Progenitor cell of endocrine pancreas (in vitro differentiated cells): Measurements from ENCODE around the gene KRTAP10-7. TPM values are rescaled to one million over a fixed set of nuclear protein-coding genes. Genes with fewer than 3 reads are reported as not detected.

Source experiments
- DNase-seq: peaks from one replicate; pipeline ENCODE4 v3.0.0; 2021; ENCODE audit warnings: low spot score; ENCODE audit not compliant: unreplicated experiment
- H3K27ac Mint-ChIP-seq: 2 replicates; pipeline ENCODE4 v1.8.0; 2021; ENCODE audit warnings: mild to moderate bottlenecking, moderate library complexity, mixed read lengths
- H3K27me3 Mint-ChIP-seq: 2 replicates; pipeline ENCODE4 v1.8.0; 2021; ENCODE audit warnings: mixed read lengths
- H3K36me3 Mint-ChIP-seq: 2 replicates; pipeline ENCODE4 v1.8.0; 2022; ENCODE audit warnings: mixed read lengths; ENCODE audit not compliant: insufficient read depth
- H3K4me1 Mint-ChIP-seq: 2 replicates; pipeline ENCODE4 v1.8.0; 2021; ENCODE audit warnings: low read depth, mixed read lengths
- H3K4me3 Mint-ChIP-seq: 2 replicates; pipeline ENCODE4 v1.8.0; 2021; ENCODE audit warnings: low read depth, mild to moderate bottlenecking, moderate library complexity, mixed read lengths
- H3K9me3 Mint-ChIP-seq: 2 replicates; pipeline ENCODE4 v1.8.0; 2021; ENCODE audit warnings: low read depth, mixed read lengths
- total RNA-seq: library from RNA; stranded (reverse); gene quantifications from 2 replicates; pipeline ENCODE4 v1.2.1, GENCODE V29; 2021
- TF ChIP-seq, protein P1 (sequence below): fragments of 200-600 bp; sonication (generic); IDR thresholded peaks from one replicate; pipeline ENCODE4 v1.5.0; 2021; ENCODE audit warnings: antibody characterized with exemption, mild to moderate bottlenecking; ENCODE audit not compliant: unreplicated experiment

The KRTAP10-7 gene
- total RNA-seq, 1 donor from 2014 or later: not detected

DNA sequence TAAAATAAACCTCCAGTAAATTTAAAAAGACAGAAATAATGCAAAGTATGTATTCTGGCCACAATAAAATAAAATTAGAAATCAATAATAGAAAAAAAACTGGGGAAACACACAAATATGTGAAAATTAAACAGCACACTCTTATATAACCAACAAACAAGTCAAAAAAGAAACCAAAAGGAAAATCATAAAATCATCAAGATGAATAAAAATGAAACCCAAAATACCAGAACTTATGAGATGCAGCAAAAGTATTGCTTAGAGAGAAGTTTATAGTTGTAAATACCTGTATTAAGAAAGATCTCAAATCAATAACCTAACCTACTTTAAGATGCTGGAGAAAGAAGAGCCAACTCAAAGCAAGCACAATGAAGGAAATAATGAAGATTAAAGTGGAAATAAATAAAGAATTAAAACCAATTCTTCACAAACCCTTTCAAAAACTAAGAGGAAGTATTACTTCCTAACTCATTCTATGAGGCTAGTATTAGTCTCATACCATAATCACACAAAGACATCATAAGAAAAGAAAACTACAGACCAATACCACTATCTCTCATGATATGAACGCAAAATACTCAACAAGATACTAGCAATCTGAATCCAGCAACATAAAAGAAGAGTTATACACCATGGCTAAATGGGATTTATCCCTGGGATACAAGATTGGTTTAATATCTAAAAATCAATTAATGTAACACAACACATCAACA lies 35.4 kb upstream of the KRTAP10-7 start:
- Mint-ChIP-seq H3K4me3 (no peak overlapping the region), H3K27ac (no peak overlapping the region), H3K36me3 (no peaks in the 10 kb centered on the region), H3K4me1 (no peaks in the 10 kb centered on the region), H3K9me3 (peaks cover 10% of the 10 kb centered on the region), H3K27me3 (no peaks in the 10 kb centered on the region)
- no peak for DNase-seq
- TF ChIP-seq, protein P1, sequence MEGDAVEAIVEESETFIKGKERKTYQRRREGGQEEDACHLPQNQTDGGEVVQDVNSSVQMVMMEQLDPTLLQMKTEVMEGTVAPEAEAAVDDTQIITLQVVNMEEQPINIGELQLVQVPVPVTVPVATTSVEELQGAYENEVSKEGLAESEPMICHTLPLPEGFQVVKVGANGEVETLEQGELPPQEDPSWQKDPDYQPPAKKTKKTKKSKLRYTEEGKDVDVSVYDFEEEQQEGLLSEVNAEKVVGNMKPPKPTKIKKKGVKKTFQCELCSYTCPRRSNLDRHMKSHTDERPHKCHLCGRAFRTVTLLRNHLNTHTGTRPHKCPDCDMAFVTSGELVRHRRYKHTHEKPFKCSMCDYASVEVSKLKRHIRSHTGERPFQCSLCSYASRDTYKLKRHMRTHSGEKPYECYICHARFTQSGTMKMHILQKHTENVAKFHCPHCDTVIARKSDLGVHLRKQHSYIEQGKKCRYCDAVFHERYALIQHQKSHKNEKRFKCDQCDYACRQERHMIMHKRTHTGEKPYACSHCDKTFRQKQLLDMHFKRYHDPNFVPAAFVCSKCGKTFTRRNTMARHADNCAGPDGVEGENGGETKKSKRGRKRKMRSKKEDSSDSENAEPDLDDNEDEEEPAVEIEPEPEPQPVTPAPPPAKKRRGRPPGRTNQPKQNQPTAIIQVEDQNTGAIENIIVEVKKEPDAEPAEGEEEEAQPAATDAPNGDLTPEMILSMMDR: no peak

DNA sequence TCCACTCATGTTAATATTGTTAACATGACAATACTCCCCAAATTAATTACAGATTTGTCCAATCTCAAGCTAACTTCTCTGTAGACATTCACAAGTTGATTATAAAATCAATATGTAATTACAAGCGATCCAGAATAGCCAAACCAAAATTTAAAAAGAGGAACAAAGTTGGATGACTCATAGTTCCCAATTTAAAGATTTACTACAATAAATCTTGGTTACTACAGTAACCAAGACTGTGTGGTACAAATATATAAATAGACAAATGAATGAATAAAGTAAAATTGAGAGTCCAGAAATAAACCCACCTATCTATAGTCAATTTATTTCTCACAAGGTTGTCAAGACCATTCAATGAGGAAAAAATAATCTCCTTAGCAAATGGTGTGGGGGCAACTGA lies 34.0 kb upstream of the KRTAP10-7 start:
- Mint-ChIP-seq H3K4me3 (no peak overlapping the region), H3K9me3 (peaks cover 11% of the 10 kb centered on the region), H3K36me3 (no peaks in the 10 kb centered on the region), H3K27me3 (no peaks in the 10 kb centered on the region), H3K4me1 (no peaks in the 10 kb centered on the region), H3K27ac (no peak overlapping the region)
- TF ChIP-seq, protein P1: no peak
- no peak for DNase-seq

DNA sequence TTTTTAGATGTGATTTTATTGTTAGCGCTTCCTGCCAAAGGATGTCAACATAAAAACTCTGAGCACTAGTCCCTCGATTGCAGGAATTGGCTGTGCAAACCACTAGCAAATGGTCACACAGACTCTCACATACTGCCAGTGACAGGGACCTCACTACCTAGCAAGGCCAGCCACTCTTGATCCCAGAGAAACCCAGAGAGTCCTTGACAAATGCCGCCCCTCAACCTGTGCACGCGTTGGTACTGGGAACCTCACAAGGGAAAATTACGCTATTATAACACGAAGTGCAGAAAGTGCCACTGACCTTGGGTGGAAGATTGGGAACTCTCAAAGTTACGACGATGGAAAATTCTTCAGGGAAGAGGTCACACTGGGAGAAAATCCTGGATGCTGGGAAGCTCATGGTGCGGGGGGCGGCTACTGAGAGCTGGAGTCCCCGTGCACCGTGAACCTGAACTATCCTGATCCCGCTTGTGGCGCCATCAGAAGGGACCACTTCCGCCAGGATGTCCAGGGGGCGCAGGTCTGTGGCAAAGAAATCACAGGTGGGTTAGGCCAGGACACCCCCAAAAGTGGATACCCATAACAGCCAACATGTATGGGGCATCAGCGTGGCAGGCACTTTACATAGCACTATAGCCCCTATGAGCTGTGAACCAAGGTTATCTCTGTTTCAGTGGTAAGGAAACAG lies 32.8 kb upstream of the KRTAP10-7 start:
- TF ChIP-seq, protein P1: no peak
- H3K4me3 Mint-ChIP-seq: no peak overlapping the region
- peaks cover 10% of the 10 kb centered on the region for H3K9me3 Mint-ChIP-seq
- DNase-seq: no peak
- H3K27ac Mint-ChIP-seq: no peak overlapping the region
- no peaks in the 10 kb centered on the region for H3K36me3 Mint-ChIP-seq
- H3K27me3 Mint-ChIP-seq: no peaks in the 10 kb centered on the region
- no peaks in the 10 kb centered on the region for H3K4me1 Mint-ChIP-seq

DNA sequence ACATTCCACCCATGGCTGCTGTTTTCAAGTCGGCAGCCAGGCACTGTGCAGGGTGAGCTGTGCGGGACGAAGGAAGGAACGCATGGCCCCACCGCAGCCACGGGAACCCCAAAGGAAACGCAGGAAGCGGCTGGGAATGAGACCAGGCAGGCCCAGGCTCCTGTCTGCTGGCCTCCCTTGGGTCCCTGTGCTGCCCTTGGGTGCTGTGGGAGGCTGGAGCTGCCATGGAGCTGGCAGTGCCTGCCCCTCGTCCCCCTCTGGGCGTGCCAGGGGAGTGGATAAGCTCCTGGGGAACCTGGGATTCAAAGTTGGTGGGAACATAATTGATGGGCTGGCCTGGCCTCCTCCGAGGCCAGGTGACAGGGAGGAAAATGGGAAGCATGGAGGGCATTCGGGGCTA lies 32.1 kb upstream of the KRTAP10-7 start:
- Mint-ChIP-seq H3K36me3 (no peaks in the 10 kb centered on the region), H3K4me3 (no peak overlapping the region), H3K27ac (no peak overlapping the region), H3K9me3 (peaks cover 10% of the 10 kb centered on the region), H3K27me3 (no peaks in the 10 kb centered on the region), H3K4me1 (no peaks in the 10 kb centered on the region)
- TF ChIP-seq, protein P1: no peak
- no peak for DNase-seq

DNA sequence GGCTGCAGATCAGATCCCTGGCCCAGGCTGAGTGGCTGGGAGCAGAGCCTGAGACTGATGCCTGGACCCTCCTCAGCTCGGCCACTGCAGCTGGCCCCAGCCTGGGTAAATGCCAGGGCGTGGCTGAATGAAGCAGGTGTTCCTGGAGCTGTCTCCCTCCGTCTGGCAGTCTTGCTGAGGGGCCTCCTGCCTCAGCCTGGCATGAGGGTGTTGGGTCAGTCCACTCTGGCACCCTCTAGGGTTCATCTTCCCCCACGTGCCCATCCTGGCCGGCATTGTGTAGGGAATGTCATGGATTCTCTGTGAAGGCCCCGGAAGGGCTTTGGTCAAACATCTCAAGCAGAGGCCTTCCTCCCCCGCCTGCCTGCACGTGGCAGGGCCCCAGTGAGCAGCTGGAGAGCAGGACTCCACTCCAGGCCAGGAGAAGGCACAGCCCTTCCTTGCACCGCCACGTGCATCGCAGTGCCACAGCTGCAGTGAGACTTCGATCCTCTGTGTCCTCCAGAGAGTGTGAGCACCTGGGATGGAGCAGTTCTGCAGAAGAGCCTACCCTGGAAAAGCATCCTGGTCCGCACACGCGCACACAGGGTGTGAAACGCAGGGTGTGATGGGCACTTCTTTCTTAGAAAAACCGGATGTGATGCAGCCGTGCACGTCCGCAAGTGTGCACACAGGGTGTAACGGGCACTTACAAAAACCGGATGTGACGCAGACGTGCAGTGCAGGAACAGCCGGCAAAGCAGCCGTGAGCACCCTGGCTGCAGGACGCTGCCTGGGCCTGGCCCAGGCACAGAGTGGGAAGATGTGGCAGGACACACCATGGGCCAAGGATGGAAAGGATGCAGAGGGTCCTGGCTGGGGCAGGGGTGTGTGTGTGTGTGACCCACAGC lies 31.5 kb upstream of the KRTAP10-7 start:
- Mint-ChIP-seq H3K4me1 (no peaks in the 10 kb centered on the region), H3K9me3 (peaks cover 10% of the 10 kb centered on the region), H3K27ac (no peak overlapping the region), H3K36me3 (no peaks in the 10 kb centered on the region), H3K27me3 (no peaks in the 10 kb centered on the region), H3K4me3 (no peak overlapping the region)
- DNase-seq: no peak
- TF ChIP-seq, protein P1: no peak
